OCI-LY3 (cell line): ENCODE measurements around the gene TEX22.

Experiments
- EZH2phosphoT487 ChIP-seq: fragments of 200-600 bp; shearing (Covaris generic); IDR thresholded peaks from 2 replicates; pipeline ENCODE4 v1.6.1; 2018; ENCODE audit warnings: antibody characterized with exemption, mixed run types, low read depth
- TF ChIP-seq, protein P1 (sequence below): fragments of 200-600, 300-600 bp; sonication (generic); IDR thresholded peaks from 2 replicates; pipeline ENCODE4 v1.5.1; 2014; ENCODE audit warnings: antibody characterized with exemption, low read length, low read depth

DNA sequence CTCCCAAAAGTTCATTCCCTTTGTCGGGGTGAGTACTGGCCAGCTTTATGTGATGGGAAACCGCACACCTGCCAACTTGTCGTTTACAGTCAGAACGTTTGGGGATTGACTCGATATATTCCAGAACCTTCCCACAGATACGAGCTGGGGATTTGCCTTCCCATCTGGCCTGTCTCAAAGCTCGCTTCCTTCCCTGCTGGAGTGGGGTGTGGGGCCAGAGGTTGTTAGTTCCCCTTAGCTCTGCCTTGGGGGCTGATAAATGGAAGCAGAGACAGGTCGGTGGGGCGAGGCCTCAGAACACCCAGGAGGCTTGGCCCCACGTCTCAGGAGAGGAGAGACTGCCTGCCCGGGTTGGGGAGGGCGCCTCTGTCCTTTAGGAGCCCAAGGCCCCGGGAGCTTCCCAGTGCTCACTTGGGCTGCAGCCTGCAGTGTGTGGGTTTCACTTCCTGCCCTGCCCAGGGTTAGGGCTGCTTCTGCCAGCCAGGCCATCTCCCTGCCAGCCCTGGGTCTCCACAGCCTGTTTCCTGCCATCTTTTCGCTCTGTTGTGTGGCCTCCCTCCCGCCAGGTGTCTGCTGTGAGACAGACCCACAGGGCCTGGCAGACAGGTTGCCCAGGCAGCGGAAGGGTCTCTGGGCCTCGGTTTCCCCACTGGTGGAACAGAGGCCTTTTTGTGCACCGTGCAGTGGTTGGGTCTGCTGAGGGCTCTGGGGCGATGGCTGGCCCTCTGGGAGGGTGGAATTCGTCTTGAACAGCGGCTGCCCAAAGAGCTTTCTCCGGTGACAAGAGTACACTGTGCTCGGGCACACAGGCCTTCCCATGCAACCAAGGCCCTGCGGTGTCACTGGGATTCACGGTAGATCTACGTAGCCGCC lies 8.1 kb upstream of the TEX22 start:
- TF ChIP-seq, protein P1, sequence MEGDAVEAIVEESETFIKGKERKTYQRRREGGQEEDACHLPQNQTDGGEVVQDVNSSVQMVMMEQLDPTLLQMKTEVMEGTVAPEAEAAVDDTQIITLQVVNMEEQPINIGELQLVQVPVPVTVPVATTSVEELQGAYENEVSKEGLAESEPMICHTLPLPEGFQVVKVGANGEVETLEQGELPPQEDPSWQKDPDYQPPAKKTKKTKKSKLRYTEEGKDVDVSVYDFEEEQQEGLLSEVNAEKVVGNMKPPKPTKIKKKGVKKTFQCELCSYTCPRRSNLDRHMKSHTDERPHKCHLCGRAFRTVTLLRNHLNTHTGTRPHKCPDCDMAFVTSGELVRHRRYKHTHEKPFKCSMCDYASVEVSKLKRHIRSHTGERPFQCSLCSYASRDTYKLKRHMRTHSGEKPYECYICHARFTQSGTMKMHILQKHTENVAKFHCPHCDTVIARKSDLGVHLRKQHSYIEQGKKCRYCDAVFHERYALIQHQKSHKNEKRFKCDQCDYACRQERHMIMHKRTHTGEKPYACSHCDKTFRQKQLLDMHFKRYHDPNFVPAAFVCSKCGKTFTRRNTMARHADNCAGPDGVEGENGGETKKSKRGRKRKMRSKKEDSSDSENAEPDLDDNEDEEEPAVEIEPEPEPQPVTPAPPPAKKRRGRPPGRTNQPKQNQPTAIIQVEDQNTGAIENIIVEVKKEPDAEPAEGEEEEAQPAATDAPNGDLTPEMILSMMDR = no peak
- TF ChIP-seq EZH2phosphoT487 = no peak
